H1 (cell line): ENCODE measurements around the gene DEXI. TPM values are rescaled to one million over a fixed set of nuclear protein-coding genes. Genes with fewer than 3 reads are reported as not detected.

ENCODE experiments used
- CTCF ChIA-PET: fragments of 300-600 bp; sonication (Branson Sonifier 250); formaldehyde crosslinking; loops from one replicate; lab custom pipeline; 2021; ENCODE audit not compliant: partially characterized antibody; lab: Charles Lee
- POLR2A ChIA-PET: fragments of 300-600 bp; sonication (Branson Sonifier 250); formaldehyde crosslinking; loops from one replicate; lab custom pipeline; 2021; ENCODE audit warnings: inconsistent platforms; ENCODE audit not compliant: partially characterized antibody; lab: Charles Lee
- DNase-seq, 2 experiments: peaks; one replicate each; pipeline versions ENCODE4 v3.0.0 to v3.0.0-alpha.2; 2010 to 2022; ENCODE audit warnings: low spot score in 2 of 2, low read depth in 1 of 2, mixed read lengths in 1 of 2
- FAIRE-seq: peaks from 2 replicates; lab custom pipeline; 2011; peaks lifted over from hg19 to GRCh38; lab: Jason Lieb, UNC
- H2AFZ ChIP-seq: 2 replicates; pipeline ENCODE4 v1.8.1; 2012; ENCODE audit warnings: low read length, inconsistent platforms
- H2AK5ac ChIP-seq: 2 replicates; pipeline ENCODE4 v1.6.1; 2013; ENCODE audit warnings: low read depth, low read length
- H2BK120ac ChIP-seq: replicated peaks from 2 replicates; pipeline ENCODE3; 2013; ENCODE audit warnings: low read depth, low read length, inconsistent platforms
- H2BK12ac ChIP-seq: 2 replicates; pipeline ENCODE4 v1.6.1; 2013; ENCODE audit warnings: low read depth, low read length
- H2BK15ac ChIP-seq: 2 replicates; pipeline ENCODE4 v1.6.1; 2013; ENCODE audit warnings: low read length
- H2BK20ac ChIP-seq: 2 replicates; pipeline ENCODE4 v1.6.1; 2013; ENCODE audit warnings: low read length
- H2BK5ac ChIP-seq: 2 replicates; pipeline ENCODE4 v1.6.1; 2013; ENCODE audit warnings: low read depth, low read length
- H3K14ac ChIP-seq: 2 replicates; pipeline ENCODE4 v1.6.1; 2013; ENCODE audit warnings: inconsistent platforms; ENCODE audit not compliant: insufficient read length
- H3K18ac ChIP-seq: 2 replicates; pipeline ENCODE4 v1.6.1; 2013; ENCODE audit warnings: low read length; ENCODE audit errors: extremely low read depth
- H3K23ac ChIP-seq: 2 replicates; pipeline ENCODE4 v1.6.1; 2013; ENCODE audit warnings: inconsistent platforms; ENCODE audit not compliant: insufficient read length
- H3K23me2 ChIP-seq: 2 replicates; pipeline ENCODE4 v1.6.1; 2013; ENCODE audit warnings: low read depth, low read length
- H3K27ac ChIP-seq: 2 replicates; pipeline ENCODE4 v1.6.1; 2011; ENCODE audit warnings: low read depth, low read length, inconsistent platforms
- H3K27me3 ChIP-seq, 4 experiments: replicated peaks in 1 of 4; 1 replicate in 1 of 4; 2 replicates in 3 of 4; pipeline versions ENCODE4 v1.6.1 to v1.8.1; 2011 to 2013; ENCODE audit warnings: low read length in 3 of 4, mild to moderate bottlenecking in 3 of 4, inconsistent platforms in 2 of 4, mixed read lengths in 2 of 4, moderate library complexity in 1 of 4; ENCODE audit not compliant: control insufficient read depth in 3 of 4, insufficient read depth in 3 of 4; ENCODE audit errors: extremely low read depth in 1 of 4
- H3K36me3 ChIP-seq, 4 experiments: 2 replicates each; pipeline versions ENCODE4 v1.6.1 to v1.8.1; 2011 to 2013; ENCODE audit warnings: mild to moderate bottlenecking in 4 of 4, low read length in 3 of 4, moderate library complexity in 2 of 4, control low read depth in 1 of 4, inconsistent platforms in 1 of 4; ENCODE audit not compliant: insufficient read depth in 4 of 4, control insufficient read depth in 2 of 4
- H3K4ac ChIP-seq: replicated peaks from 2 replicates; pipeline ENCODE3; 2013; ENCODE audit warnings: low read length, low read depth, mixed read lengths, inconsistent platforms; ENCODE audit not compliant: insufficient read length
- H3K4me1 ChIP-seq, 4 experiments: replicated peaks in 1 of 4; 1 replicate in 1 of 4; 2 replicates in 3 of 4; pipeline versions ENCODE4 v1.6.1 to v1.8.1; 2011 to 2013; ENCODE audit warnings: low read length in 3 of 4, inconsistent platforms in 2 of 4, mixed read lengths in 1 of 4; ENCODE audit not compliant: insufficient read depth in 4 of 4, control insufficient read depth in 3 of 4
- H3K4me2 ChIP-seq, 2 experiments: 2 replicates each; pipeline versions ENCODE4 v1.6.1 to v1.8.1; 2011 to 2013; ENCODE audit warnings: low read depth in 2 of 2, low read length in 2 of 2, control low read depth in 1 of 2, inconsistent platforms in 1 of 2, mild to moderate bottlenecking in 1 of 2; ENCODE audit not compliant: insufficient read depth in 1 of 2
- H3K4me3 ChIP-seq, 4 experiments: fragments of 200-600, 300-600 bp in 1 of 4; sonication (generic), shearing (Covaris generic), sonication (Bioruptor Twin) in 1 of 4; 2 replicates each; pipeline versions ENCODE4 v1.5.1 to v1.8.1; 2011 to 2016; ENCODE audit warnings: low read length in 4 of 4, low read depth in 3 of 4, control low read depth in 2 of 4, inconsistent platforms in 2 of 4, mild to moderate bottlenecking in 2 of 4, mixed read lengths in 1 of 4, moderate library complexity in 1 of 4; ENCODE audit not compliant: insufficient read depth in 2 of 4; ENCODE audit errors: extremely low read depth in 1 of 4
- H3K56ac ChIP-seq: replicated peaks from 2 replicates; pipeline ENCODE3; 2013; ENCODE audit warnings: low read depth, mild to moderate bottlenecking, mixed read lengths, low read length, inconsistent platforms; ENCODE audit not compliant: insufficient read length
- H3K79me1 ChIP-seq: 2 replicates; pipeline ENCODE4 v1.6.1; 2013; ENCODE audit warnings: low read depth, low read length, control low read depth
- H3K79me2 ChIP-seq, 2 experiments: 2 replicates each; pipeline versions ENCODE4 v1.6.1 to v1.8.1; 2012 to 2013; ENCODE audit warnings: low read length in 2 of 2, mild to moderate bottlenecking in 2 of 2, inconsistent platforms in 1 of 2; ENCODE audit not compliant: insufficient read depth in 2 of 2, control insufficient read depth in 1 of 2
- H3K9ac ChIP-seq, 4 experiments: replicated peaks in 1 of 4; 1 replicate in 1 of 4; 2 replicates in 3 of 4; pipeline versions ENCODE4 v1.6.1 to v1.8.1; 2011 to 2013; ENCODE audit warnings: low read depth in 3 of 4, low read length in 3 of 4, control low read depth in 2 of 4, mild to moderate bottlenecking in 2 of 4, moderate library complexity in 2 of 4, inconsistent platforms in 1 of 4; ENCODE audit errors: extremely low read depth in 1 of 4
- H3K9me3 ChIP-seq, 2 experiments: 2 replicates each; pipeline versions ENCODE4 v1.6.1 to v1.8.1; 2012 to 2013; ENCODE audit warnings: mild to moderate bottlenecking in 2 of 2, moderate library complexity in 2 of 2, control low read depth in 1 of 2, inconsistent platforms in 1 of 2, low read depth in 1 of 2, low read length in 1 of 2, mixed read lengths in 1 of 2; ENCODE audit not compliant: insufficient read depth in 2 of 2
- H4K20me1 ChIP-seq, 2 experiments: replicated peaks in 1 of 2; 2 replicates each; pipeline versions ENCODE3 to v1.8.1; 2011 to 2013; ENCODE audit warnings: inconsistent platforms in 2 of 2, low read length in 2 of 2, mild to moderate bottlenecking in 1 of 2; ENCODE audit not compliant: insufficient read depth in 2 of 2, control insufficient read depth in 1 of 2
- H4K5ac ChIP-seq: 2 replicates; pipeline ENCODE4 v1.6.1; 2013; ENCODE audit warnings: low read length, low read depth, mixed read lengths, inconsistent platforms; ENCODE audit not compliant: insufficient read length
- H4K8ac ChIP-seq: 2 replicates; pipeline ENCODE4 v1.8.0; 2013; ENCODE audit warnings: mild to moderate bottlenecking, moderate library complexity, low read length, inconsistent platforms; ENCODE audit not compliant: insufficient read depth; ENCODE audit errors: extremely low read depth
- H4K91ac ChIP-seq: replicated peaks from 2 replicates; pipeline ENCODE3; 2013; ENCODE audit warnings: low read length, mixed read lengths, inconsistent platforms; ENCODE audit not compliant: insufficient read length
- ASH2L ChIP-seq: fragments of 200-600, 300-600 bp; sonication (generic); IDR thresholded peaks from one replicate; pipeline ENCODE4 v1.7.1; 2017; ENCODE audit warnings: low read length
- EGR1 ChIP-seq: IDR thresholded peaks from 2 replicates; pipeline ENCODE4 v1.6.1; 2011; ENCODE audit warnings: low read depth, low read length, borderline replicate concordance
- KDM1A ChIP-seq: fragments of 200-600, 300-600 bp; sonication (generic); IDR thresholded peaks from 2 replicates; pipeline ENCODE4 v1.7.1; 2016; ENCODE audit warnings: mild to moderate bottlenecking, low read length, borderline replicate concordance
- RNF2 ChIP-seq: fragments of 200-900, 300-1000 bp; sonication (generic); IDR thresholded peaks from 2 replicates; pipeline ENCODE4 v1.7.1; 2016; ENCODE audit warnings: borderline replicate concordance, low read depth, mild to moderate bottlenecking, antibody characterized with exemption, low read length; ENCODE audit not compliant: poor library complexity, severe bottlenecking; ENCODE audit errors: missing control alignments
- TEAD4 ChIP-seq: IDR thresholded peaks from 2 replicates; pipeline ENCODE4 v1.6.1; 2012; ENCODE audit warnings: low read depth, low read length, inconsistent platforms, mixed read lengths
- WGBS, 2 experiments: shearing (Covaris generic) in 1 of 2; methylation state at CpG; one replicate each; pipeline versions ENCODE4 v1.1.6 to v1.1.7; 2013 to 2015; ENCODE audit warnings: low lambda C conversion rate in 2 of 2, mixed read lengths in 2 of 2, inconsistent platforms in 1 of 2, low coverage in 1 of 2, missing lambda C conversion rate in 1 of 2; ENCODE audit not compliant: insufficient replicate concordance in 2 of 2, insufficient coverage in 1 of 2, insufficient read length in 1 of 2; ENCODE audit errors: extremely low coverage in 1 of 2, missing lambda C conversion rate in 1 of 2; 5-methylcytosine and 5-hydroxymethylcytosine counted together
- polyA plus RNA-seq, 7 experiments: library from polyadenylated mRNA; depleted of rRNA in 3 of 7; stranded (reverse) in 5 of 7; unstranded in 2 of 7; fragments of >200 nt in 5 of 7; fragments of 200-250 nt in 2 of 7; gene quantifications; 1 replicate in 5 of 7; 2 replicates in 1 of 7; 4 replicates in 1 of 7; pipeline versions ENCODE4 v1.2.1 to v1.2.3, GENCODE V29; 2011 to 2013; ENCODE audit warnings: missing spikeins in 2 of 7, mixed read lengths in 2 of 7
- total RNA-seq: library from RNA; stranded (reverse); fragmentation: NEBNext Ultra II Directional; extraction: Animal tissue kit (Norgen Biotek cat#: 25700); gene quantifications from 2 replicates; pipeline ENCODE4 v1.2.1, GENCODE V29; 2021
- TF ChIP-seq, protein P1 (sequence below), 3 experiments: IDR thresholded peaks; 1 replicate in 2 of 3; 2 replicates in 1 of 3; pipeline versions ENCODE4 v1.5.1 to v1.6.1; 2011; ENCODE audit warnings: low read length in 3 of 3, mild to moderate bottlenecking in 3 of 3, inconsistent platforms in 2 of 3, low read depth in 1 of 3, moderate library complexity in 1 of 3; ENCODE audit not compliant: insufficient read depth in 1 of 3; ENCODE audit errors: control extremely low read depth in 1 of 3

DEXI gene
- total and polyA plus RNA-seq, 2 of the 8 experiments (the other 6 are each of a cell fraction or from before 2014, with no cell fraction given) = 39.5 to 47.3 TPM

DNA sequence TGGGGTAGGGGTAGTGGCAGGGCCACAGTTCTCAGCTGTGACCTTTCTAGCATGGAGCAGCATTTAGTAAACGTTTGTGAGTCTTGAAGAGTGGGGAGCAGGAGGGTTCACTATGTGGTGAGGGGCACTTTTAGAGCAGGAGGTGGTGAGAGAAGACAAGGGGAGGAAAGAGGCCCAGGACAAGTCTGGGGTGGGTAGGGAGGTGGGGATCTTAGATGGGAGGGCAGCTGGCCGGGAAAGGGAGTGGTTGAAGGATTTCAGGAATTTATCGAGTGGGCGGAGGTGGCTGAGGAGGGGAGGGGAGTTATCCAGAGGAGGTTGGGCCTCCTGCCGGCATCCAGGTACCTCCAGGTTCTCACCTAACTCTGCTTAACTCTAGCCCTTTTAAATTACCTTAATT lies 4.0 kb upstream of the DEXI start:
- H3K79me1 ChIP-seq = peaks cover 4% of the 10 kb centered on the region; the same call in 1 of the 2 replicates
- peak overlapping the region; percentile 67 to 80 for H3K4me2 ChIP-seq
- H3K27me3 ChIP-seq = no peaks in the 10 kb centered on the region; a peak in 2 of 7 replicates
- ChIA-PET CTCF (interaction anchor here (0.6 to 1.8 kb wide), 2 partner anchors 18 to 412 kb away, joined by 3 to 6 read pairs; no protein-coding TSS in a partner anchor), POLR2A (interaction anchor here (0.8 kb wide), 1 partner anchor 310 kb away, joined by 3 read pairs; the partner anchor contains the start of gene SOCS1)
- peaks cover 0 to 12% of the 10 kb centered on the region in 2 experiments for H4K20me1 ChIP-seq
- peak overlapping the region; percentile 0 to 86 (median 17); a peak in 5 of 8 replicates for H3K4me3 ChIP-seq
- WGBS, 2 experiments = 19% methylated on average over 5 of the region's 5 CpGs; no CpG with 5 or more reads in 1 of the 2 experiments
- H3K14ac ChIP-seq = no peak overlapping the region
- no peak overlapping the region for H3K56ac ChIP-seq
- H2AFZ ChIP-seq = no peak overlapping the region
- H3K27ac ChIP-seq = no peak overlapping the region
- no peak overlapping the region for H4K91ac ChIP-seq
- H3K9me3 ChIP-seq = no peaks in the 10 kb centered on the region
- peaks cover 4% of the 10 kb centered on the region for H3K23me2 ChIP-seq
- no peak overlapping the region for H3K23ac ChIP-seq
- H2BK5ac ChIP-seq = peak overlapping the region; percentile 57; the same call in 1 of the 2 replicates
- H3K9ac ChIP-seq = no peak overlapping the region; a peak in 2 of 7 replicates
- no peak for DNase-seq
- H3K18ac ChIP-seq = no peak overlapping the region
- H2BK15ac ChIP-seq = no peak overlapping the region
- H3K4ac ChIP-seq = no peak overlapping the region
- FAIRE-seq = no peak
- no peak overlapping the region for H2AK5ac ChIP-seq
- peaks cover 0 to 43% of the 10 kb centered on the region in 2 experiments; a peak in 2 of 4 replicates for H3K79me2 ChIP-seq
- no peaks in the 10 kb centered on the region for H3K36me3 ChIP-seq
- H2BK12ac ChIP-seq = peak overlapping the region; percentile 65; the same call in 1 of the 2 replicates
- peak; percentile 63; the same call in 1 of the 2 replicates for TF ChIP-seq TEAD4
- TF ChIP-seq, protein P1, sequence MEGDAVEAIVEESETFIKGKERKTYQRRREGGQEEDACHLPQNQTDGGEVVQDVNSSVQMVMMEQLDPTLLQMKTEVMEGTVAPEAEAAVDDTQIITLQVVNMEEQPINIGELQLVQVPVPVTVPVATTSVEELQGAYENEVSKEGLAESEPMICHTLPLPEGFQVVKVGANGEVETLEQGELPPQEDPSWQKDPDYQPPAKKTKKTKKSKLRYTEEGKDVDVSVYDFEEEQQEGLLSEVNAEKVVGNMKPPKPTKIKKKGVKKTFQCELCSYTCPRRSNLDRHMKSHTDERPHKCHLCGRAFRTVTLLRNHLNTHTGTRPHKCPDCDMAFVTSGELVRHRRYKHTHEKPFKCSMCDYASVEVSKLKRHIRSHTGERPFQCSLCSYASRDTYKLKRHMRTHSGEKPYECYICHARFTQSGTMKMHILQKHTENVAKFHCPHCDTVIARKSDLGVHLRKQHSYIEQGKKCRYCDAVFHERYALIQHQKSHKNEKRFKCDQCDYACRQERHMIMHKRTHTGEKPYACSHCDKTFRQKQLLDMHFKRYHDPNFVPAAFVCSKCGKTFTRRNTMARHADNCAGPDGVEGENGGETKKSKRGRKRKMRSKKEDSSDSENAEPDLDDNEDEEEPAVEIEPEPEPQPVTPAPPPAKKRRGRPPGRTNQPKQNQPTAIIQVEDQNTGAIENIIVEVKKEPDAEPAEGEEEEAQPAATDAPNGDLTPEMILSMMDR (IDR thresholded peaks at IDR 0.05; ENCODE audit: control extremely low read depth in 1 of 3, insufficient read depth in 1 of 3, low read depth in 1 of 3, low read length in 3 of 3) = no peak
- TF ChIP-seq RNF2 = no peak
- peak; percentile 24 for TF ChIP-seq ASH2L
- TF ChIP-seq KDM1A = no peak
- peak; percentile 91 for TF ChIP-seq EGR1
- peaks cover 20 to 42% (median 31%) of the 10 kb centered on the region in 4 experiments for H3K4me1 ChIP-seq
- no peak overlapping the region for H4K8ac ChIP-seq
- H2BK20ac ChIP-seq = no peak overlapping the region
- no peak overlapping the region for H4K5ac ChIP-seq
- H2BK120ac ChIP-seq = no peak overlapping the region
